GM21717 (cell line): ENCODE data around the gene CERS3.

ENCODE experiments used
- ATAC-seq: cut with Tn5 transposase; IDR thresholded peaks from one replicate; pipeline ENCODE4 v1.9.1; 2021; ENCODE audit warnings: mild to moderate bottlenecking, moderate library complexity; ENCODE audit not compliant: unreplicated experiment

CERS3 gene

GRCh38 chr15:100528833-100529428 lies at the start of gene CERS3:
TSS of gene CERS3 (minus strand) at chr15:100528950. CDS start at chr15:100501849, 27,101 bp downstream.
- ATAC-seq = no peak

GRCh38 chr15:100573526-100573925 lies 44.8 kb upstream of the CERS3 start:
- no peak for ATAC-seq

GRCh38 chr15:100572362-100572983 lies 43.7 kb upstream of the CERS3 start:
- ATAC-seq = no peak

- no peak for ATAC-seq
Measured at GRCh38 chr15:100571592-100572167, 42.9 kb upstream of the CERS3 start.

GRCh38 chr15:100570735-100571313 lies 42.1 kb upstream of the CERS3 start:
- ATAC-seq = peak; percentile 76

- no peak for ATAC-seq
Measured at GRCh38 chr15:100570275-100570674, 41.5 kb upstream of the CERS3 start.

GRCh38 chr15:100569391-100569790 lies 40.6 kb upstream of the CERS3 start:
- no peak for ATAC-seq

GRCh38 chr15:100566850-100567628 lies 38.3 kb upstream of the CERS3 start:
- ATAC-seq = no peak

GRCh38 chr15:100565591-100565990 lies 36.8 kb upstream of the CERS3 start:
- ATAC-seq = no peak

GRCh38 chr15:100560323-100560722 lies 31.6 kb upstream of the CERS3 start:
- no peak for ATAC-seq

- no peak for ATAC-seq
Measured at GRCh38 chr15:100559330-100559729, 30.6 kb upstream of the CERS3 start.

GRCh38 chr15:100558771-100559254 lies 30.1 kb upstream of the CERS3 start:
- ATAC-seq = no peak

- ATAC-seq = no peak
Measured at GRCh38 chr15:100553468-100553867, 24.7 kb upstream of the CERS3 start.

- no peak for ATAC-seq
Measured at GRCh38 chr15:100547961-100548360, 19.2 kb upstream of the CERS3 start.

GRCh38 chr15:100544946-100545345 lies 16.2 kb upstream of the CERS3 start:
- ATAC-seq = no peak

GRCh38 chr15:100544338-100544841 lies 15.6 kb upstream of the CERS3 start:
- ATAC-seq = no peak

- no peak for ATAC-seq
Measured at GRCh38 chr15:100542290-100542689, 13.5 kb upstream of the CERS3 start.

- no peak for ATAC-seq
Measured at GRCh38 chr15:100537331-100537730, 8.6 kb upstream of the CERS3 start.

- no peak for ATAC-seq
Measured at GRCh38 chr15:100536733-100537132, 8.0 kb upstream of the CERS3 start.

GRCh38 chr15:100533886-100534285 lies 5.1 kb upstream of the CERS3 start:
- ATAC-seq = no peak

- no peak for ATAC-seq
Measured at GRCh38 chr15:100531823-100532327, 3.1 kb upstream of the CERS3 start.
